ENCODE measurements around the gene JCAD.
"Not testable (repeated sequence)": the region's sequence is repeated elsewhere in the genome, so short reads cannot be mapped to it uniquely, and the experiment has no call there.

JCAD gene

DNA sequence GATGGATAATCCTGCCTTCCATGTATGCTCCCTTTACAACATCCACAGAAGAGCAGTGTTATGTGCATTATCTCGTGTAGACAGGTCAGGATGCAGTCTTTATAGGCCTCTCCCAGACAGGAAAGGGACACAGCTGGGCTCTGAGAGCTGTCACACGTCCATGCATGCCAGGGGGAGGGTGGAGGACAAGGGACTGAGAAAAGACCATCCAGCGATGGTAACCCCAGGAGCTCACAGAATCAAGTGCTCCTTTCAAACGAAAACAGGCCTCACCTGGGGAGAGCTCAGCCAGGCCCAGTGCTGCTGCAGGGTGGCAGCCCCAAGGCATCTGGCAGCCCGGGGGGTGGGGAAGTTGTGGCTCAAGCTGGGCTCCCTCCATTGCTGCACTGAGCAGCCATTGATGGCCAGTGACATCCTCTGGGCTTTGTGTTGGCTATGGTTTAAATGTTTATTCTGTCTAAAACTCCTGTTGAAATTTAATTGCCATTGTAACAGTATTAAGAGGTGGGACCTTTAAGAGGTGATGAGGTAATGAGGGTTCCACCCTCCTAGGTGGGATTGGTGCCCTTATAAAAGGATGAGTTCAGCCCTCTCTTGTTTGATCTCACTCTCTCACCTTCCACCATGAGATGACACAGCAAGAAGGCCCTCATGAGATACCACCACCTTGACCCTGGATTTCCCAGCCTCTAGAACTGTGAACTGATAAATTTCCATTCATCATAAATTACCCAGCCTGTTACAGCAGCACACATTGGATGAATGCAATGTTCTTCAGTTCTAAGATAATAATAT lies 15.7 kb downstream of the JCAD start:
- DNase-seq, result no peak

DNA sequence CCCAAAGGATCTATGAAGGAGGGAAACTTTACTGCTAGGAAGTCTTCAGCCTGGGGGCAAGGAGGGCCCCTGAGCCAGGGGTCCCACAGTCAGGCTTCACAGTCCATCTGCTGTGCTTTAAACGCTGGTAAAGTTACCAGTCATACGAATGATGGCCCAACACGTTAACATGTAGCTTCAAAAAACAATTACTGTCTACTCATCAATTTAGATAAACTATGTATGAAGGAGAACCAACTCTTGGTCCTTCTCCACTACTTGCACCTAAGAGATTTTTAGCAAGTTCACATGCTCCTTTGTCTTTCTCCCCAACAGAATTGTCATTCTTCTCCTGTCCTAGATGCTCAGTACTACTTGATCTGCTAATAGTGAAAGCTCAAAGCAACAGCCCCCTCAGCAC lies 16.6 kb downstream of the JCAD start:
- DNase-seq, result no peak

- no peak for DNase-seq
Observed at GRCh38 chr10:30041196-30042105, 17.9 kb downstream of the JCAD start.

DNA sequence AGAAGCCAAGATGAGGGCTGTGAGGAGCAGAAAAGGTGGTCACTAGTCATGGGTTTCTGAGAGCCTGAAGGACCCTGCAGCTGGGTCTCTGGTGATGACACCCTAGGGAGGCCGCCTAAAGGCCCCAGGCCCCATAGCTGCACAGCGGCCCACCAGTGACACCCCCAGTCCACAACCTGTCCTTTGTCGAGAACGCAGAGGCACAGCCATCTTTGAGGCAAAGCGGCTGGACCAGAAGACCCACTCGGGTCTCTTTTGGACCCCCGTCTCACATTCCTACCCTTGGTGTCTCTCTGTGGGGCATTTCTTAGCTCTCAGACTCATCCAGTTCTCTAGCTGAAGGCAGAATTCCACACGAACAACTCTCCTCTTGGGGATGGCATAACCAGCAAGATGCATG lies 18.8 kb downstream of the JCAD start:
- DNase-seq, result no peak

GRCh38 chr10:30039988-30040387 lies 19.4 kb downstream of the JCAD start:
- no peak for DNase-seq

- no peak for DNase-seq
Observed at GRCh38 chr10:30039567-30039966, 19.8 kb downstream of the JCAD start.

- no peak for DNase-seq
Observed at GRCh38 chr10:30038781-30039536, 20.4 kb downstream of the JCAD start.

GRCh38 chr10:30037620-30038336 lies 21.6 kb downstream of the JCAD start:
- no peak for DNase-seq

- no peak for DNase-seq
Observed at GRCh38 chr10:30036811-30037210, 22.6 kb downstream of the JCAD start.

- no peak for DNase-seq
Observed at GRCh38 chr10:30036341-30036740, 23.0 kb downstream of the JCAD start.

DNA sequence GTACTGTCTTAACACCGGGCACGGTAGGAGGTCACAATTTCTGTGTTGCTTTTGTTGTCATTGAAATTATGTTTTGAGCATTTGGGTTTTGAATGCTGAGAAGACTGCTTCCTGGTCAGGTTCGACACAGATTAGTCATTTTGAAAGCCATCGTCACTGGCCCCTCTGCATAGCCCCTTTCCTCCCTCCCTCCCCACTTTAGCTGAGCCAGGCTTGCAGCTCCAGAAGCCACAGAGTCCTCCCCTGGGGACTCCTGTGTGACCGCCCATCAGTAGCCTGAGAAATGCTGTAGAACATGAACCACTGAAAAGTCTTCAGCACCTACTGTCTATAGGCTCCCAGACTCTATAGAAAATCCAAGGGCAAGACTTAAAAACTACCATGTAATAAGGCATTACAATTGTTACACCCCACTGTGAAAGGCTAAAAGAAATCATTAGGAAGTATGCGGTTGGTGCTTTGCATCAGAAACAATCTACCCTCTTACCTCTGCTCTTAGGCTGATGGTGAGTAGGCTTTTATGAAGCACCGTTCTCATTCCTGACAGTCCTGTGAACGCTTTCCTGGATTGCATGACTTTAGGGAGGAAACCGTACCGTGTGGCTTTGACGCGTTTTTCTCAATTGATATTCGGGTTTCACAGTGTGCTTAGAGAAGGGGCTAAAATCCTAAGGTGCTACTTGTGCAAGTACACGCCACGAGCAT lies 24.8 kb downstream of the JCAD start:
- no peak for DNase-seq

- DNase-seq, result no peak
Observed at GRCh38 chr10:30032125-30032524, 27.3 kb downstream of the JCAD start.

GRCh38 chr10:30029872-30030256 lies 29.5 kb downstream of the JCAD start:
- no peak for DNase-seq

DNA sequence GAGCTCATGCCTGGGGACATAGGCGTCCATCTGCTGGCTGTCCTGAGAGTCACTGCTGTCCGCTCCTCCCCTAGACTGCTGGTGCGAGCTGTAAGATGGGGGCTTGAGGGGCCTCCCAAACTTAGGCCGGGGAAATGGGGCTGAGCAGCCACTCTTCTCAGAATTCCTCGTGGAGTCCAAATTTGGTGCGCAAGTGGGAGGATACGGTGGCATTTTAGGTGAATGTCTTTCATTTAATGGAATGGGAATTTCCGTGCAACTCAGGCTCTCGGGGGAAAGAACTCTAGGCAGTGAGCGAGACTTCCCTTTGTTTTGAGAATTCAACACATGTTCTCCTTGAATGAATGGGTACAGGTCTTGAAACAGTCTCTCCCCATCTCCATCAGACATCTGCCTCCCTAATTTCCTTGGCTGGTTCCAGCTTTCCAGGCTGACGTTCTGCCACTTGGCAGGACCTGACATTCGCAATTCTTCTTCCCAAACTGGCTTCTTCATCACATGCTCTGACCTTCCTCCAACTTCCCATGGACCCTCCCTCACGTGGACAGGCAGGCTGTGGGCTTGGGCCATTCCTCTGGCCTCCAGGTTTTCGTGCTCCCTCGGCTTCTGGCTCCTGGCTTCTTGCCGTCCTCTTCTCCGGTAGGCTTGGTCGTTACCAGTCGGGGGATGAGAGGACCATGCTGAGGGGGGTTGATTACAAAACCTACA lies 30.1 kb downstream of the JCAD start:
- DNase-seq, result no peak

DNA sequence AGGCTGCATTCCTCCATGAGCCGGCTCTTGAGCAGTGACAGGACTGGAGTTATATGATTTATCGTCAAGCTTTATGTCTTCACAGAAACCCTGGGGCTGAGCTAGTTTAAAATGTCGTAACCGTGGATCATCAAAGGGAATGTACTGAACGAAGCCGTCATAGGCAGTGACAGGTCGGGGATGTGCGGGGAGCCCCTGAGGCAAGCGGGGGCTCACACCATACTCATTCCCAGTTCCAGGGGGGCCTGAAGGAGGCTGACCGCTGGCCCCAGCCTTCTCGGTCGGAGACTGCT lies 30.7 kb downstream of the JCAD start:
- no peak for DNase-seq

DNA sequence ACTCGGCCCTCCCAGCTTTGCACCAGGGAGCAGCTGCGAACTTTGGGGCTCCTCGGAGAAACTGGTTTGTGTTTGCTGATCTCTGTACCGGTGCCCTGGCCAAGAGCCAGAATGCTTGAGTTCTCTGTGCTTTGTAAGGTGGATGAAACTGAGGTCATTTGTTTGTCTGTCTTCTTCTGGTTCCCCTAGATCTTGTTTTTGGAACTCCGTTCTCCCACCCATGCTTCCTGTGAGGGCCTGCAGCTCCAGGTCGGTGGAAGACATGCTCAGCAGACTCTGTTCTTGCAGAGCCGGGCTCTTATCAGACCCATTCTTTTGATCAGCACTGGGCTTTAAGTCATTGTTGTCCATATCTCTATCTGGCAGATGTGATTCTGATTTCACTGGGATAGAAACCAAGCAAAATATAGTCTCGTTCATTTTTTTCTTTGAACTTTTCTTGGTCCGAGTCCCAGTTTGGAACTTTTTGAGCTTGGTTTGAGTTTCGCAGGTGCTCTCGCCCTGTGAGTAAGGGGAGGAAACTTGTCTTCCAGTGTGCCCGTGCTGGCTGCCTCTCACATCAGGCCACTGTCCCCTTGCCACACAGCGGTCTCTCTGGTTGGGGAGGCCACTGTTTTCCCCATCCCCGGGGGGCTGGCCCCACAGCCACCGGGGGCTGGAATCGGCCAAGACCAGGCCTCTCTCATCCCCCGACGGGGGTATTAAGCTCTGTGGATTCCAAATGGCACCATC lies 31.2 kb downstream of the JCAD start:
- DNase-seq, result no peak

GRCh38 chr10:30027057-30028005 lies 32.1 kb downstream of the JCAD start:
- no peak for DNase-seq

DNA sequence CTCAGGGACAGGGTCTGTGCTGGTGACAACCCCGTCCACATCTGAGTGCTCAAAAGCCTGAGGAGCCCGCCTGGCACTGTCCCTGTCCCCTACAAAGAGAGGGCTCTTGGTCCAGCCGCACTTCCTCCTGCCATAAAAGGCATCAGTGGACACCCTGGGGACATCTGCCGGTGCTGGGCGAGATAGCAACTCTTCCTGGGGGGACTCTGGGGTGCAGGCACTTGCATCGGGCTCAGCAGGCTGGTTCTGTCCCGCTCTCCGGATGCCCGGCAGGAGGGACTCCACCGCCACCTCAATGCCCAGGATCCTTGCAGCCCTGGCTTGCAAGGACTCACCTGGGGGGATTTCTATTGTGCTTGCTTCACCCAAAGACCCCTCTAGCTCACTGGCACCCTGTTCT lies 32.8 kb downstream of the JCAD start:
- DNase-seq, result no peak

DNA sequence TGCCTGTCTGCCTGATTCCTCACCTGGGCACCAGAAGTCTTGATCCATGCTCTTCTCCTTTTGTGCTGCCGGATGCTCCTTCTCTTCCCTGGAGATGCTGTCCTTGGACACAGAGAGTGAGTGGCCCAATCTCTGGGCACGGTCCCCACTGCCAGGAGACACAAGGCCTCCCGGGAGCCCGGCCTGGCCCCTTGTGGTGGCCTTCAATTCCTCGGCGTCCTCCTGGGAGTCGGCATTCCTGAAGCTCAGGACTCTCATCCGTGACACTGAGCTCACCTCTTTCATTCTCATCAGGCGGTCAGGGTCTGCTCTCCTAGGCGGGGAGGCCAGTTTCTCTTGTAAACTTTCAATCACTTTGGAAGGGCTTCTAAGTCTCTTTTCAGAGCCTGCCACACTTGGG lies 33.3 kb downstream of the JCAD start:
- no peak for DNase-seq

GRCh38 chr10:30025428-30025827 lies 34.0 kb downstream of the JCAD start:
- not testable (repeated sequence) for DNase-seq
